Natural killer cell (primary cell): Measurements from ENCODE around the gene GMPR. TPM values are rescaled to one million over a fixed set of nuclear protein-coding genes. Genes with fewer than 3 reads are reported as not detected.
"Not testable (repeated sequence)": the region's sequence is repeated elsewhere in the genome, so short reads cannot be mapped to it uniquely, and the experiment has no call there.

ENCODE experiments used
- ATAC-seq, 3 donors: fragments of 150-1000 bp in 2 of 3; fragments of 200-7000 bp in 1 of 3; cut with Tn5 transposase; 1 replicate in 1 of 3; 2 replicates in 2 of 3; pipeline ENCODE4 v1.10.0; 2021; ENCODE audit warnings: mild to moderate bottlenecking in 2 of 3, moderate library complexity in 2 of 3
- DNase-seq, 2 donors: peaks; one replicate each; pipeline versions ENCODE4 v3.0.0 to v3.0.0-alpha.2; 2013 to 2021; ENCODE audit warnings: mixed read lengths in 1 of 2
- H3K27ac ChIP-seq: one replicate; pipeline ENCODE4 v1.5.1; 2013; ENCODE audit warnings: mild to moderate bottlenecking, low read length
- H3K27me3 ChIP-seq: one replicate; pipeline ENCODE4 v1.6.1; 2013; ENCODE audit warnings: low read length; ENCODE audit not compliant: control insufficient read depth, insufficient read depth
- H3K36me3 ChIP-seq: one replicate; pipeline ENCODE4 v1.6.1; 2013; ENCODE audit warnings: low read length; ENCODE audit not compliant: control insufficient read depth, insufficient read depth
- H3K4me1 ChIP-seq: one replicate; pipeline ENCODE4 v1.6.1; 2013; ENCODE audit warnings: low read length; ENCODE audit not compliant: control insufficient read depth, insufficient read depth
- H3K4me3 ChIP-seq: one replicate; pipeline ENCODE4 v1.5.1; 2013; ENCODE audit warnings: low read length
- H3K9me3 ChIP-seq: one replicate; pipeline ENCODE4 v1.6.1; 2013; ENCODE audit warnings: low read length; ENCODE audit not compliant: control insufficient read depth, insufficient read depth
- H3K27ac Mint-ChIP-seq, 2 donors: one replicate each; pipeline ENCODE4 v1.8.0; 2022; ENCODE audit warnings: mild to moderate bottlenecking in 2 of 2, mixed read lengths in 2 of 2, moderate library complexity in 1 of 2
- H3K27me3 Mint-ChIP-seq, 2 donors: one replicate each; pipeline ENCODE4 v1.8.0; 2022; ENCODE audit warnings: low read depth in 2 of 2, mixed read lengths in 2 of 2
- H3K36me3 Mint-ChIP-seq: one replicate; pipeline ENCODE4 v1.8.0; 2022; ENCODE audit warnings: mixed read lengths
- H3K4me1 Mint-ChIP-seq, 2 donors: one replicate each; pipeline ENCODE4 v1.8.0; 2022; ENCODE audit warnings: mixed read lengths in 2 of 2
- H3K4me3 Mint-ChIP-seq: one replicate; pipeline ENCODE4 v1.8.0; 2022; ENCODE audit warnings: mild to moderate bottlenecking, moderate library complexity, mixed read lengths
- H3K9me3 Mint-ChIP-seq, 2 donors: one replicate each; pipeline ENCODE4 v1.8.0; 2022; ENCODE audit warnings: mixed read lengths in 2 of 2
- CTCF ChIP-seq: fragments of 200-600 bp; IDR thresholded peaks from one replicate; pipeline ENCODE4 v1.8.0; 2022; ENCODE audit warnings: antibody characterized with exemption
- WGBS: methylation state at CpG from one replicate; pipeline ENCODE4 v1.1.7; 2013; ENCODE audit warnings: missing lambda C conversion rate; ENCODE audit not compliant: insufficient coverage; 5-methylcytosine and 5-hydroxymethylcytosine counted together
- intact Hi-C: fragments of 100-400 bp; cut with micrococcal nuclease; formaldehyde crosslinking; loops from one replicate; pipeline ENCODE4 v1.14.2; 2022
- total RNA-seq, 4 donors: library from RNA; stranded (reverse); fragments of 120-200 nt in 1 of 4; gene quantifications; one replicate each; pipeline versions ENCODE4 v1.2.3 to v1.2.4, GENCODE V29; 2013 to 2022

The GMPR gene
- total RNA-seq, 3 donors from 2014 or later (not counting 1 experiment from before 2014, with no cell fraction given) = 0.95 to 3.4 (median 3.2) TPM

- intact Hi-C loops = no loop called here
- peaks cover 9 to 33% of the 10 kb centered on the region in 2 donors for H3K27me3 Mint-ChIP-seq
- no peak overlapping the region for H3K4me3 ChIP-seq
- no peaks in the 10 kb centered on the region for H3K9me3 Mint-ChIP-seq
- H3K27ac ChIP-seq = no peak overlapping the region
- 78% methylated on average over 3 of the region's 3 CpGs for WGBS
- ATAC-seq = no peak
- DNase-seq = no peak
- H3K9me3 ChIP-seq = no peaks in the 10 kb centered on the region
- TF ChIP-seq CTCF = no peak
- H3K27me3 ChIP-seq = no peaks in the 10 kb centered on the region
- H3K4me1 ChIP-seq = no peaks in the 10 kb centered on the region
- H3K36me3 ChIP-seq = no peaks in the 10 kb centered on the region
- H3K4me3 Mint-ChIP-seq = no peak overlapping the region
- no peaks in the 10 kb centered on the region for H3K4me1 Mint-ChIP-seq
- no peaks in the 10 kb centered on the region for H3K36me3 Mint-ChIP-seq
- H3K27ac Mint-ChIP-seq = no peak overlapping the region
Observed at GRCh38 chr6:16222826-16223225, 15.6 kb upstream of the GMPR start.

GRCh38 chr6:16223362-16223761 is 15.0 kb upstream of the GMPR start:
- no peaks in the 10 kb centered on the region for H3K27me3 ChIP-seq
- ATAC-seq = no peak
- 94% methylated on average over 7 of the region's 7 CpGs for WGBS
- DNase-seq = no peak
- no peaks in the 10 kb centered on the region for H3K4me1 Mint-ChIP-seq
- no peak overlapping the region for H3K27ac ChIP-seq
- no peaks in the 10 kb centered on the region for H3K9me3 ChIP-seq
- no peaks in the 10 kb centered on the region for H3K4me1 ChIP-seq
- no peak overlapping the region for H3K27ac Mint-ChIP-seq
- no peaks in the 10 kb centered on the region for H3K9me3 Mint-ChIP-seq
- no peak overlapping the region for H3K4me3 ChIP-seq
- peaks cover 9 to 32% of the 10 kb centered on the region in 2 donors for H3K27me3 Mint-ChIP-seq
- H3K4me3 Mint-ChIP-seq = no peak overlapping the region
- H3K36me3 Mint-ChIP-seq = no peaks in the 10 kb centered on the region
- no peak for TF ChIP-seq CTCF
- intact Hi-C loops = no loop called here
- H3K36me3 ChIP-seq = no peaks in the 10 kb centered on the region

DNA sequence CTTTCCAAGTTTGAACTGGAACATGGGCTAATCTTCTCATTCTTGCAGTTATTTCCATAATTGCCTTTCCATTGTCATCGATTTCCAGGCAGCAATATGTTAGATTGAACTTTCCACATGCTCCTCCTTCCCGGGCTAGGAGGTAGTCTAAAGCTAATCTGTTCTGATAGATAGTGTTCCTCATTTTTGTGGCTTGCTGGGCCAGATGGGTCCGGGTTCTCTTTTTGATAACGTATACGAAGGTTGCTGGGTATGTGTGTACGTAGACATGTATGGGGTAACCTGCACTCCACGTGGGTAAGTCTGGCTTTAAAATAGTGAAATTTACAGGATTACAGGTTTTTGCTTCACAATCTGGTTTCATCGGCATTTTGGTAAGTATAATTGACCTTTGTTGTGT is 14.0 kb upstream of the GMPR start:
- Mint-ChIP-seq H3K4me3 (no peak overlapping the region), H3K27me3 (peaks cover 6 to 23% of the 10 kb centered on the region in 2 donors), H3K4me1 (no peaks in the 10 kb centered on the region), H3K27ac (no peak overlapping the region), H3K9me3 (no peaks in the 10 kb centered on the region), H3K36me3 (no peaks in the 10 kb centered on the region)
- no peaks in the 10 kb centered on the region for H3K4me1 ChIP-seq
- no peak for DNase-seq
- H3K36me3 ChIP-seq = no peaks in the 10 kb centered on the region
- intact Hi-C loops = no loop called here
- H3K4me3 ChIP-seq = no peak overlapping the region
- ATAC-seq = peak in 1 of 3 donors; percentile 75
- H3K9me3 ChIP-seq = no peaks in the 10 kb centered on the region
- WGBS = 41% methylated on average over 8 of the region's 8 CpGs
- TF ChIP-seq CTCF = no peak
- no peak overlapping the region for H3K27ac ChIP-seq
- no peaks in the 10 kb centered on the region for H3K27me3 ChIP-seq

DNA sequence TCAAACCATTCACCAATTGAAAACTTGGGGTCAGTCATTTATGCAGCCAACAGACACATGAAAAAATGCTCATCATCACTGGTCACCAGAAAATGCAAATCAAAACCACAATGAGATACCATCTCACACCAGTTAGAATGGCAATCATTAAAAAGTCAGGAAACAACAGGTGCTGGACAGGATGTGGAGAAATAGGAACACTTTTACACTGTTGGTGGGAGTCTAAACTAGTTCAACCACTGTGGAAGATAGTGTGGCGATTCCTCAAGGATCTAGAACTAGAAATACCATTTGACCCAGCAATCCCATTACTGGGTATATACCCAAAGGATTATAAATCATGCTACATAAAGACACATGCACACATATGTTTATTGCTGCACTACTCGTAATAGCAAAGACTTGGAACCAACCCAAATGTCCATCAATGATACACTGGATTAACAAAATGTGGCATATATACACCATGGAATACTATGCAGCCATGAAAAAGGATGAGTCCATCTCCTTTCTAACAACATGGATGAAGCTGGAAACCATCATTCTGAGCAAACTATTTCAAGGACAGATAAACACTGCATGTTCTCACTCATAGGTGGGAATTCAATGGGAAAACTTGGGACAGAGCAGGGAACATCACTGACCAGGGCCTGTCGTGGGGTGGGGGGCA is 13.2 kb upstream of the GMPR start:
- DNase-seq, ATAC-seq, H3K36me3 Mint-ChIP-seq, H3K4me1 ChIP-seq, intact Hi-C loops, H3K4me3 ChIP-seq, H3K27me3 ChIP-seq, H3K9me3 ChIP-seq, H3K27ac ChIP-seq, H3K9me3 Mint-ChIP-seq, H3K27ac Mint-ChIP-seq, H3K4me3 Mint-ChIP-seq, H3K4me1 Mint-ChIP-seq, H3K36me3 ChIP-seq: not testable (repeated sequence)
- WGBS = 94% methylated on average over 2 of the region's 3 CpGs
- peaks cover 6 to 22% of the 10 kb centered on the region in 2 donors for H3K27me3 Mint-ChIP-seq

DNA sequence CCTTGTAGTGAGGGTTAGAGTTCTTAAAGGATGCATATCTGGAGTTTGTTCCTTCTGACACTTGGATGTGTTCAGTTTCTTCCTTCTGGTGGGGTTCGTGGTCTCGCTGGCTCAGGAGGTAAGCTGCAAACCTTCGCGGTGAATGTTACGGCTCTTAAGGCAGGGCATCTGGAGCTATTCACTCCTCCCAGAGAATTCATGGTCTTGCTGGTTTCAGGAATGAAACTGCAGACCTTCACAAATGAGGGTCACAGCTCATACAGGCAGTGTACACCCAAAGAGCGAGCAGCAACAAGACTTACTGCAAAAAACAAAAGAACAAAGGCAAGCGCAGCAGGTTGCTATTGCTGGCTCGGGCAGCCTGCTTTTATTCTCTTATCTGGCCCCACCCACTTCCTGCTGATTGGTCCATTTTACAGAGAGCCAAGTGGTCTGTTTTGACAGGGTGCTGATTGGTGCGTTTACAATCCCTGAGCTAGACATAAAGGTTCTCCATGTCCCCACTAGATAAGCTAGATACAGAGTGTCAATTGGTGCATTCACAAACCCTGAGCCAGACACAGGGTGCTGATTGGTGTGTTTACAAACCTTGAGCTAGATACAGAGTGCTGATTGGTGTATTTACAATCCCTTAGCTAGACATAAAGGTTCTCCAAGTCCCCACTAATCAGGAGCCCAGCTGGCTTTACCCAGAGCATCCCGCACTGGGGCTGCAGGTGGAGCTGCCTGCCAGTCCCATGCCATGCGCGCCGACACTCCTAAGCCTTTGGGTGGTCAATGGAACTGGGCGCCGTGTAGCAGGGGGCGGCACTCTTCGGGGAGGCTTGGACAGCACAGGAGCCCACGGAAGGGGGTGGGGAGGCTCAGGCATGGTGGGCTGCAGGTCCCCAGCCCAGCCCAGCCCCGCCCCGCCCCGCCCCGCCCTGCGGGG is 12.0 kb upstream of the GMPR start:
- H3K4me1 ChIP-seq, H3K9me3 ChIP-seq, DNase-seq, H3K27ac Mint-ChIP-seq, H3K27me3 ChIP-seq, H3K4me3 Mint-ChIP-seq, ATAC-seq, H3K9me3 Mint-ChIP-seq, H3K36me3 Mint-ChIP-seq, H3K27ac ChIP-seq, intact Hi-C loops, H3K4me3 ChIP-seq, H3K4me1 Mint-ChIP-seq, H3K36me3 ChIP-seq: not testable (repeated sequence)
- WGBS = 93% methylated on average over 22 of the region's 23 CpGs
- H3K27me3 Mint-ChIP-seq = peaks cover 6 to 22% of the 10 kb centered on the region in 2 donors
